Measurements from ENCODE around the gene TBC1D14. TPM values are rescaled to one million over a fixed set of nuclear protein-coding genes. Genes with fewer than 3 reads are reported as not detected.

The TBC1D14 gene
- total and polyA plus RNA-seq, 2 of the 8 experiments (the other 6 are each of a cell fraction or from before 2014, with no cell fraction given) = 45.6 to 48.2 TPM

DNA sequence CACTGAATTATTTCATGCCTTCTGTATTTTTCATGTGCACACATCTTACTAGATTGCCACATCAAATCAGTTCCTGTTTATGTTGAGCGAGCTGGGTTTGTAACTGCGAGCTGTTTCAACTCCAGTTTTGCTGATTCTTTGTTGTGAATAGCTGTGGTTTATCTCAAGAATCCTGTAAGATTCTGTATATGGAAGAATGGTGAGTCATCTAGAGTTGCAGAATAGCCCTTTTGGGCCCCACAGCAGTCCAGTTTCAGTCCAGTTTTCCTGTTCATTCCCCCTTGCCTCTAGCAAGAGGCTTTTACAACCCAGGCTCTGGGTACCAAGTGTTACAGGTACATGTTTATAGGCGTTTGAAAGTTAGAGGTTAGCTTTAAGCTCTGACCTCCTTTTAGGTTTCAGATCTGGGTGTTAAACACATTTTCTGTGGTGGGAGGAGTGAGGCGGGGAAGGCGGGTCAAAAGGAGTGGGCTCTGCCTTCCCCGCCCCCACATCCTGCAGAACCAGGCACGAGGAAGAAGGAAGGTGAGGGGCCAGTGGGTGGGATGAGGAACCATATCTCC lies 32.7 kb downstream of the TBC1D14 start:
- Histone ChIP-seq H2BK5ac (ENCODE audit: low read depth, low read length) (0 out of 2 replicates have a peak overlapping the region, but pooled peaks have one; percentile 19), H3K79me2 (ENCODE audit: control insufficient read depth in 1 of 2, insufficient read depth in 2 of 2, low read length in 2 of 2) (peaks cover 0 to 23% of the 10 kb centered on the region in 2 experiments; a peak in 3 of 4 replicates), H3K9ac (replicated peaks in 1 of 4; ENCODE audit: extremely low read depth in 1 of 4, low read depth in 3 of 4, low read length in 3 of 4) (no peak overlapping the region), H3K4me3 (ENCODE audit: extremely low read depth in 1 of 4, insufficient read depth in 2 of 4, low read depth in 3 of 4, low read length in 4 of 4) (no peak overlapping the region), H3K56ac (replicated peaks; ENCODE audit: insufficient read length, low read depth, low read length) (no peak overlapping the region), H4K91ac (replicated peaks; ENCODE audit: insufficient read length, low read length) (no peak overlapping the region), H3K4me2 (ENCODE audit: insufficient read depth in 1 of 2, low read depth in 2 of 2, low read length in 2 of 2) (0 out of 4 replicates have a peak overlapping the region, but pooled peaks of 1 of the 2 experiments have one; percentile 29), H2BK15ac (ENCODE audit: low read length) (no peak overlapping the region), H2BK12ac (ENCODE audit: low read depth, low read length) (no peak overlapping the region), H3K36me3 (ENCODE audit: control insufficient read depth in 2 of 4, insufficient read depth in 4 of 4, low read length in 3 of 4) (no peaks in the 10 kb centered on the region), H3K27me3 (replicated peaks in 1 of 4; ENCODE audit: control insufficient read depth in 3 of 4, extremely low read depth in 1 of 4, insufficient read depth in 3 of 4, low read length in 3 of 4) (no peaks in the 10 kb centered on the region), H3K4ac (replicated peaks; ENCODE audit: insufficient read length, low read depth, low read length) (no peak overlapping the region), H2BK20ac (ENCODE audit: low read length) (no peak overlapping the region), H3K18ac (ENCODE audit: extremely low read depth, low read length) (no peak overlapping the region; the same call in 1 of the 2 replicates), H4K20me1 (replicated peaks in 1 of 2; ENCODE audit: control insufficient read depth in 1 of 2, insufficient read depth in 2 of 2, low read length in 2 of 2) (peaks cover 0 to 10% of the 10 kb centered on the region in 2 experiments), H3K27ac (ENCODE audit: low read depth, low read length) (no peak overlapping the region), H3K14ac (ENCODE audit: insufficient read length) (no peak overlapping the region), H3K9me3 (ENCODE audit: insufficient read depth in 2 of 2, low read depth in 1 of 2, low read length in 1 of 2) (no peaks in the 10 kb centered on the region), H4K5ac (ENCODE audit: insufficient read length, low read depth, low read length) (no peak overlapping the region), H2AFZ (ENCODE audit: low read length) (no peak overlapping the region), H3K23ac (ENCODE audit: insufficient read length) (no peak overlapping the region), H4K8ac (ENCODE audit: extremely low read depth, insufficient read depth, low read length) (no peak overlapping the region), H3K4me1 (replicated peaks in 1 of 4; ENCODE audit: control insufficient read depth in 3 of 4, insufficient read depth in 4 of 4, low read length in 3 of 4) (peaks cover 16 to 52% (median 36%) of the 10 kb centered on the region in 4 experiments), H2BK120ac (replicated peaks; ENCODE audit: low read depth, low read length) (no peak overlapping the region), H3K23me2 (ENCODE audit: low read depth, low read length) (no peaks in the 10 kb centered on the region), H3K79me1 (ENCODE audit: low read depth, low read length) (peaks cover 17% of the 10 kb centered on the region), H2AK5ac (ENCODE audit: low read depth, low read length) (no peak overlapping the region)
- POLR2A ChIA-PET (ENCODE audit: partially characterized antibody) = no interaction called here
- TF ChIP-seq CHD2 (IDR thresholded peaks at IDR 0.05; ENCODE audit: low read length) (no peak), EGR1 (IDR thresholded peaks at IDR 0.05; ENCODE audit: borderline replicate concordance, low read depth, low read length) (no peak), RAD21 (IDR thresholded peaks at IDR 0.05 in 1 of 2, conservative IDR thresholded peaks at IDR 0.05 in 1 of 2; ENCODE audit: low read depth in 2 of 2, low read length in 2 of 2) (no peak), ATF3 (IDR thresholded peaks at IDR 0.05; ENCODE audit: insufficient read depth, low read depth, low read length) (no peak), EP300 (IDR thresholded peaks at IDR 0.05; ENCODE audit: borderline replicate concordance in 1 of 2, low read depth in 2 of 2, low read length in 2 of 2) (no peak)
- TF ChIP-seq, protein P1, sequence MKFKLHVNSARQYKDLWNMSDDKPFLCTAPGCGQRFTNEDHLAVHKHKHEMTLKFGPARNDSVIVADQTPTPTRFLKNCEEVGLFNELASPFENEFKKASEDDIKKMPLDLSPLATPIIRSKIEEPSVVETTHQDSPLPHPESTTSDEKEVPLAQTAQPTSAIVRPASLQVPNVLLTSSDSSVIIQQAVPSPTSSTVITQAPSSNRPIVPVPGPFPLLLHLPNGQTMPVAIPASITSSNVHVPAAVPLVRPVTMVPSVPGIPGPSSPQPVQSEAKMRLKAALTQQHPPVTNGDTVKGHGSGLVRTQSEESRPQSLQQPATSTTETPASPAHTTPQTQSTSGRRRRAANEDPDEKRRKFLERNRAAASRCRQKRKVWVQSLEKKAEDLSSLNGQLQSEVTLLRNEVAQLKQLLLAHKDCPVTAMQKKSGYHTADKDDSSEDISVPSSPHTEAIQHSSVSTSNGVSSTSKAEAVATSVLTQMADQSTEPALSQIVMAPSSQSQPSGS (IDR thresholded peaks at IDR 0.05; ENCODE audit: low read length) = no peak
- DNase-seq (ENCODE audit: low read depth in 1 of 2, low spot score in 2 of 2) (no peak), FAIRE-seq (no peak)
- WGBS, 2 experiments (ENCODE audit: extremely low coverage in 1 of 2, insufficient coverage in 1 of 2, insufficient read length in 1 of 2, insufficient replicate concordance in 2 of 2, low coverage in 1 of 2, low lambda C conversion rate in 2 of 2, missing lambda C conversion rate in 1 of 2) = 70% methylated on average over 7 of the region's 7 CpGs; no CpG with 5 or more reads in 1 of the 2 experiments
- CTCF ChIA-PET (ENCODE audit: partially characterized antibody) = interaction anchor here (0.7 to 8.3 kb wide), 7 partner anchors 15 to 1539 kb away, joined by 3 to 28 read pairs (median 3); no protein-coding TSS in a partner anchor
